Mesenchymal stem cell (in vitro differentiated cells and primary cell): Measurements from ENCODE around the gene CUEDC1.

ENCODE experiments used
- DNase-seq: peaks from one replicate; pipeline ENCODE4 v3.0.0-alpha.2; 2013
- H2AFZ ChIP-seq: one replicate; pipeline ENCODE4 v1.6.1; 2013; ENCODE audit warnings: low read depth, mild to moderate bottlenecking, control low read depth, inconsistent platforms, low read length, moderate library complexity
- H2AK5ac ChIP-seq: 2 replicates; pipeline ENCODE4 v1.6.1; 2013; ENCODE audit warnings: low read length, moderate library complexity, mild to moderate bottlenecking, inconsistent platforms; ENCODE audit not compliant: severe bottlenecking
- H2BK120ac ChIP-seq: one replicate; pipeline ENCODE4 v1.6.1; 2013; ENCODE audit warnings: low read depth, mild to moderate bottlenecking, inconsistent platforms, low read length, moderate library complexity
- H2BK12ac ChIP-seq, 2 experiments: one replicate each; pipeline ENCODE4 v1.6.1; 2013; ENCODE audit warnings: inconsistent platforms in 2 of 2, low read length in 2 of 2, mild to moderate bottlenecking in 2 of 2, moderate library complexity in 2 of 2, control low read depth in 1 of 2
- H2BK15ac ChIP-seq: one replicate; pipeline ENCODE4 v1.6.1; 2013; ENCODE audit warnings: mild to moderate bottlenecking, low read depth, inconsistent platforms; ENCODE audit not compliant: poor library complexity, severe bottlenecking
- H2BK5ac ChIP-seq: 2 replicates; pipeline ENCODE4 v1.6.1; 2013; ENCODE audit warnings: low read depth, mild to moderate bottlenecking, low read length, control low read depth, inconsistent platforms; ENCODE audit not compliant: poor library complexity, severe bottlenecking
- H3K14ac ChIP-seq, 2 experiments: one replicate each; pipeline ENCODE4 v1.6.1; 2013; ENCODE audit warnings: inconsistent platforms in 2 of 2, low read length in 2 of 2, control low read depth in 1 of 2, mild to moderate bottlenecking in 1 of 2, moderate library complexity in 1 of 2
- H3K18ac ChIP-seq, 2 experiments: one replicate each; pipeline ENCODE4 v1.6.1; 2013; ENCODE audit warnings: inconsistent platforms in 2 of 2, low read length in 2 of 2, control low read depth in 1 of 2, low read depth in 1 of 2, mild to moderate bottlenecking in 1 of 2
- H3K23ac ChIP-seq, 2 experiments: one replicate each; pipeline ENCODE4 v1.6.1; 2013; ENCODE audit warnings: inconsistent platforms in 2 of 2, low read length in 2 of 2, mild to moderate bottlenecking in 2 of 2, moderate library complexity in 2 of 2, control low read depth in 1 of 2
- H3K27ac ChIP-seq: 2 replicates; pipeline ENCODE4 v1.5.1; 2013; ENCODE audit warnings: mild to moderate bottlenecking, moderate library complexity, low read length, control low read depth, inconsistent platforms; ENCODE audit not compliant: poor library complexity, severe bottlenecking
- H3K27me3 ChIP-seq, 2 experiments: 2 replicates each; pipeline versions ENCODE4 v1.6.1 to v1.7.0; 2013; ENCODE audit warnings: low read length in 2 of 2, mild to moderate bottlenecking in 2 of 2, moderate library complexity in 2 of 2, control low read depth in 1 of 2, inconsistent platforms in 1 of 2; ENCODE audit not compliant: control insufficient read depth in 1 of 2, insufficient read depth in 1 of 2
- H3K36me3 ChIP-seq, 2 experiments: 2 replicates each; pipeline versions ENCODE4 v1.6.1 to v1.7.0; 2013; ENCODE audit warnings: low read length in 2 of 2, control low read depth in 1 of 2, inconsistent platforms in 1 of 2, low read depth in 1 of 2, mild to moderate bottlenecking in 1 of 2; ENCODE audit not compliant: insufficient read depth in 2 of 2, control insufficient read depth in 1 of 2
- H3K4ac ChIP-seq, 2 experiments: one replicate each; pipeline ENCODE4 v1.6.1; 2013; ENCODE audit warnings: inconsistent platforms in 2 of 2, low read length in 2 of 2, mild to moderate bottlenecking in 2 of 2, moderate library complexity in 2 of 2, control low read depth in 1 of 2, low read depth in 1 of 2
- H3K4me1 ChIP-seq: 2 replicates; pipeline ENCODE4 v1.6.1; 2013; ENCODE audit warnings: low read depth, low read length, control low read depth; ENCODE audit not compliant: control insufficient read depth, insufficient read depth
- H3K4me2 ChIP-seq: 2 replicates; pipeline ENCODE4 v1.6.1; 2013; ENCODE audit warnings: low read length, mild to moderate bottlenecking, inconsistent platforms; ENCODE audit not compliant: poor library complexity, severe bottlenecking
- H3K4me3 ChIP-seq, 2 experiments: 2 replicates each; pipeline versions ENCODE4 v1.5.1 to v1.7.0; 2013; ENCODE audit warnings: low read length in 2 of 2, mild to moderate bottlenecking in 2 of 2, control low read depth in 1 of 2, low read depth in 1 of 2; ENCODE audit not compliant: insufficient read depth in 1 of 2
- H3K79me1 ChIP-seq: replicated peaks from 2 replicates; pipeline ENCODE4 v1.6.1; 2013; ENCODE audit warnings: mild to moderate bottlenecking, control low read depth, low read length, inconsistent platforms; ENCODE audit not compliant: poor library complexity, severe bottlenecking
- H3K9ac ChIP-seq: 2 replicates; pipeline ENCODE4 v1.7.0; 2013; ENCODE audit warnings: mild to moderate bottlenecking, low read length, moderate library complexity
- H3K9me3 ChIP-seq: 2 replicates; pipeline ENCODE4 v1.7.0; 2013; ENCODE audit warnings: mild to moderate bottlenecking, low read length; ENCODE audit not compliant: control insufficient read depth
- H4K8ac ChIP-seq: one replicate; pipeline ENCODE4 v1.6.1; 2013; ENCODE audit warnings: inconsistent platforms, mild to moderate bottlenecking, low read length, moderate library complexity
- H4K91ac ChIP-seq: one replicate; pipeline ENCODE4 v1.6.1; 2013; ENCODE audit warnings: mild to moderate bottlenecking, low read length, inconsistent platforms
- WGBS: methylation state at CpG from one replicate; pipeline ENCODE4 v1.1.7; 2013; ENCODE audit warnings: mixed read lengths; 5-methylcytosine and 5-hydroxymethylcytosine counted together

CUEDC1 gene

DNA sequence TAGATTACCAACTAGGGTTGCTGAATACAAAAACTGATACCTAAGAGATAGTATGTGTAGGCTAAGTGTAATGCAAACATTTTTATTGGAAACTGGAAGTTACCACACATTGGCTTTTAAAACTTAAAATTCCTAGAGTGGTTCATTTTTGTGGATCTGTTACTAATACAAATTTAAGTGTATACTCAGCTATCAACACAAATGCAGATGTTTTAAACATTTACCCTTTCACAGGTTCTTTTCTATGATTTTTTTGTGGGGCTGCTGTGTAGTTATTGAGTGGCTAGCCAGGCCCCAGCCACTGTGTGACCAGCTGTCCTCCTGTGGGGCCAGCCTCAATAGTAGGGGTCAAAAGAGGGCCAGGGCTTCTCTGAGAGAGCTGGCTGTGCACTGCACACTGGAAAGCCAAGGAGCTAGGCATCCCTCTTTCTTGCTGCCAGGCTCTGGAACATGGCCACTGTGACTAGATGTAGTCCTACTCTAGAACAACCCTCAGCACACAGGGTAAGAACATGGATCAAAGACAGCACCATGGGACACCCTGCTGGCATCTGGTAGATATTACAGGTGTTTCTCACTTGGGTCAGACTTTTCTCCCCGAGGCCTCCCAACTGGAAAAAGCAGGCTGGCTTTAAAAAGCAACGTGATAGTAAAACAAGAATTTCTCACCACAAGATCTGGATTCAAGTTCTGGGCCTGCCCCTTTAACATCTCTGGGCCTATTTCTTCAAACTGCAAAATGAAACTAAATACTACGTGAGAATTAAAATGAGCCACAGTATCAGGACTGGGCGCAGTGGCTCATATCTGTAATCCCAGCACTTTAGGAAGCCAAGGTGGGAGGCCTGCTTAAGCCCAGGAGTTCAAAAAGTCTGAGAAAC is 40.1 kb upstream of the CUEDC1 start:
- Histone ChIP-seq H2BK120ac (no peak overlapping the region), H2BK5ac (no peak overlapping the region), H3K23ac (no peak overlapping the region), H2BK12ac (no peak overlapping the region), H3K36me3 (peaks cover 4 to 40% of the 10 kb centered on the region in 2 experiments), H2AFZ (no peak overlapping the region), H4K91ac (peak overlapping the region; percentile 45), H3K27me3 (no peaks in the 10 kb centered on the region), H3K4ac (no peak overlapping the region), H3K9ac (peak overlapping the region; percentile 77), H3K9me3 (no peaks in the 10 kb centered on the region), H2BK15ac (no peak overlapping the region), H3K14ac (no peak overlapping the region), H2AK5ac (peak overlapping the region; percentile 89), H3K27ac (peak overlapping the region; percentile 8), H3K79me1 (peaks cover 6% of the 10 kb centered on the region), H3K4me2 (no peak overlapping the region), H3K18ac (peak overlapping the region in 1 of 2 experiments; percentile 76), H4K8ac (no peak overlapping the region), H3K4me3 (no peak overlapping the region), H3K4me1 (peaks cover 2% of the 10 kb centered on the region)
- peak; percentile 88 for DNase-seq
- WGBS, result 55% methylated on average over 4 of the region's 4 CpGs

DNA sequence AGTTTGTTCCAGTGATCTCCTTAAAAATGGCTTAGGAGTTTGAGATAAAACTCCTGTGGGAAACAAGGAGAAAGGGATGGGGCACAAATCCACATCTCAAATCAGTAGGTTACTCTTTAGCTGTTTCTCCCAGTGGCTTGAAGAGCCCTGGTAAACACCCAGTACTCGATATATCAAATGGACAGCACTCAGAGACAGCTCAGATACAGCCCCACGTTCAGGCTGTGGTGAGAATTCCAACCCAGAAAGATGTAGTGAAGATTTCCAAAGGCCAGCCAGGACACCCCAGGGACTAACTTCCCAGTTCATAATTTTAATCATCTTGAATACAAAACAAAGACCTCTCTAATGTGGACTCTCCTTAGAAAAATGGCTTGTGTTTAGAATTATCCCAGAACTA is 39.2 kb upstream of the CUEDC1 start:
- Histone ChIP-seq H3K27ac (no peak overlapping the region), H3K27me3 (no peaks in the 10 kb centered on the region), H3K18ac (no peak overlapping the region), H3K4me3 (no peak overlapping the region), H3K14ac (no peak overlapping the region), H3K4me2 (no peak overlapping the region), H2BK120ac (no peak overlapping the region), H2BK12ac (no peak overlapping the region), H3K4ac (no peak overlapping the region), H3K4me1 (peaks cover 2% of the 10 kb centered on the region), H3K23ac (no peak overlapping the region), H3K9ac (peak overlapping the region; percentile 77), H4K91ac (no peak overlapping the region), H2AK5ac (no peak overlapping the region), H2AFZ (no peak overlapping the region), H2BK15ac (no peak overlapping the region), H3K79me1 (peaks cover 6% of the 10 kb centered on the region), H4K8ac (no peak overlapping the region), H3K36me3 (peaks cover 4 to 32% of the 10 kb centered on the region in 2 experiments), H2BK5ac (no peak overlapping the region), H3K9me3 (no peaks in the 10 kb centered on the region)
- WGBS, result 76% methylated on average over 2 of the region's 2 CpGs
- no peak for DNase-seq

DNA sequence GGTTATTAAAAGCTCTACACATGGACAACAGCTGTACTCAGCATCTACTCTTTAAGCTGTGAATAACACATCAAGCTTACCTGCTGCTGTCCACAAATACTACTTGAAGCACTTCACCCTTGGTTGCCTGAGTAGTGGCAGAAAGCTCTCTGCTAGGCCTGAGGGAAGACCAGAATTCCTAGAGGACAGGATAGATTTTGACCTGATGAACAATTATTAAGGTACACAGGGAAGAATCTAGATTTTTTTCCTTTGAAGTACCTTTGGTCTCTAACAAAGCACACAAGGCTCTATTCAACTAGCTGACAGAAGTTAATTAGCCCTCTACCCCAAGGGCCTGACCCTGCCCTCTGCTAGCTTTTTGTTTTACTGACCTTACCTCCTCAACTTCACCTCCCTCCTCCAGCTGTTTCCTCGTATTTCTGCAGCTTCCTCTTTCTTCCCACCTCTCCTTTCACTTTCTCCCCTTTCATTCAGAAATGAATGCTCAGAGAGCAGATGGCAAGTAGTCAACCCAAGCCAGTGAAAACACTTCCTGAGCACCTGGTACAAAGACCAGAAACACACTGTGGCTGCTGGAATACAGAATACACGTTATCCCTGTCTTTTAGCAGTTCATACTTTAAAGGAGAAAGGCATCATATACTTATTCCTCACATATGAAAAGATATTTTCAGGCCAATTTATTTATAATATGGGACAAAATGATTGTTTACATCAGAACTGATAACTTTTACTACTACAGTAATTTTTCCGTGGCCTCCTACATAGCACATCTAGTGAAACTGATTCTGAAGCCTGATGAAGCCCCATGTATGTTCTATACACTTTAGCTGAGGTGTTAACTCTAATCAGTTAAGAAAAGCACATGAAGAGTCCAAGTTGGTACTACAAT is 38.5 kb upstream of the CUEDC1 start:
- Histone ChIP-seq H4K8ac (peak overlapping the region; percentile 76), H3K9ac (peak overlapping the region; percentile 77), H3K27ac (no peak overlapping the region), H4K91ac (no peak overlapping the region), H3K36me3 (peaks cover 4 to 25% of the 10 kb centered on the region in 2 experiments), H3K4me2 (no peak overlapping the region), H3K4me3 (no peak overlapping the region), H3K23ac (no peak overlapping the region), H3K4me1 (peaks cover 3% of the 10 kb centered on the region), H2AFZ (no peak overlapping the region), H2AK5ac (peak overlapping the region; percentile 60), H2BK12ac (no peak overlapping the region), H3K4ac (peak overlapping the region in 1 of 2 experiments; percentile 1), H3K9me3 (no peaks in the 10 kb centered on the region), H2BK15ac (no peak overlapping the region), H2BK5ac (peak overlapping the region; percentile 62), H3K27me3 (no peaks in the 10 kb centered on the region), H3K18ac (peak overlapping the region in 1 of 2 experiments; percentile 30), H2BK120ac (no peak overlapping the region), H3K79me1 (peaks cover 6% of the 10 kb centered on the region), H3K14ac (no peak overlapping the region)
- WGBS, result 67% methylated on average over 3 of the region's 3 CpGs
- no peak for DNase-seq

DNA sequence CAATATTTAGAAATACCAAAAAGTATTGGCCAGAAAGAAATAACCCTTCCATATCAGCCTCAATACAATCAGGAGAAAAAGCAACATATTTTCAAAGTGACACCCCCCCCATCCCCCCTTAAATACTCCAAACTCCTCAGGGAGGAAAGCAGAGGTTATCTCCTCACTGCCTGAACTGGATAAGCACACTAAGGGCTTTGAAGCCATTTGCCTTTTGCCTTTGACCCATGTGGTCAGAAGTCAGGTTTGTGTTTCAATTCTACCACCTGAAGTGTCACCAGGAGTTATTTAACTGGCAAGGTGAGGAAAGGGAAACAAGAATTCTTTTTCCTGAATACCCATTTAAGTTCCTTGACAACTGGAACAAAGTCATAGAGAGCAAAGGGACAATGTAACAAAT is 36.3 kb upstream of the CUEDC1 start:
- H4K91ac ChIP-seq, result no peak overlapping the region
- no peak overlapping the region for H3K14ac ChIP-seq
- H3K27me3 ChIP-seq, result no peaks in the 10 kb centered on the region
- H2BK5ac ChIP-seq, result no peak overlapping the region
- H3K4me3 ChIP-seq, result no peak overlapping the region
- H2BK120ac ChIP-seq, result no peak overlapping the region
- H3K4ac ChIP-seq, result no peak overlapping the region
- H4K8ac ChIP-seq, result no peak overlapping the region
- no peak overlapping the region for H2BK15ac ChIP-seq
- no peak overlapping the region for H3K27ac ChIP-seq
- H3K9ac ChIP-seq, result no peak overlapping the region
- no peak overlapping the region for H3K18ac ChIP-seq
- H3K9me3 ChIP-seq, result no peaks in the 10 kb centered on the region
- H2AFZ ChIP-seq, result no peak overlapping the region
- H2BK12ac ChIP-seq, result no peak overlapping the region
- H3K4me2 ChIP-seq, result no peak overlapping the region
- H3K23ac ChIP-seq, result no peak overlapping the region
- peaks cover 0 to 4% of the 10 kb centered on the region in 2 experiments for H3K36me3 ChIP-seq
- H3K4me1 ChIP-seq, result peaks cover 6% of the 10 kb centered on the region
- H2AK5ac ChIP-seq, result no peak overlapping the region
- no peak for DNase-seq
- peaks cover 4% of the 10 kb centered on the region for H3K79me1 ChIP-seq
